Measurements from ENCODE around the gene PRPF40A.

PRPF40A gene

DNA sequence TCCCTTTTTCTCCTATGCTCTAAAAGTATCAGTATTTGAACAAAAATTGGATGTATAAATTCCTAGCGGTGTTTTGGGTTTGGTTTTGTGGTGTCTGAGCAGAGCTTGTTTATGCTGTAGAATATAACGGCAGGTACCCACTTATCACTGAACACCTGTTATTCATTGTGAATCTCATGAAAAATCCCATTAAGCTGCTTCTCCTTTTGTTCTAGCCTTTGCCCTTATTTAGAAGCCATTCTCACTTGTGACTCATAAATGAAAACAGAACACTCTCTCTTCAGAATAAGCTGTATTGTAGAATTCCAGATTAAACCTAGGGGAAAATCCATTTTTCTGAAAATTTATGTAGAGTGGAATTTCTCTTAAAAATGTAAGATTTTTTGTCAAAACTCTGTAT lies 104.0 kb downstream of the PRPF40A start:
- Histone ChIP-seq H3K4me3 (ENCODE audit: low read depth in 1 of 5, low read length in 5 of 5) (no peak overlapping the region), H3K9ac (ENCODE audit: low read length in 5 of 5) (no peak overlapping the region), H3K27me3 (ENCODE audit: control insufficient read depth in 5 of 5, insufficient read depth in 4 of 5, low read length in 5 of 5) (no peaks in the 10 kb centered on the region), H3K27ac (ENCODE audit: low read depth, low read length) (peak overlapping the region; percentile 67), H3K9me3 (ENCODE audit: control insufficient read depth in 5 of 5, low read length in 5 of 5) (no peaks in the 10 kb centered on the region), H3K4me1 (ENCODE audit: control insufficient read depth in 5 of 5, insufficient read depth in 5 of 5, low read length in 5 of 5) (peaks cover 0 to 30% (median 21%) of the 10 kb centered on the region in 5 donors), H3K36me3 (ENCODE audit: control insufficient read depth in 5 of 5, insufficient read depth in 5 of 5, low read length in 5 of 5) (peaks cover 17 to 29% (median 21%) of the 10 kb centered on the region in 5 donors)

DNA sequence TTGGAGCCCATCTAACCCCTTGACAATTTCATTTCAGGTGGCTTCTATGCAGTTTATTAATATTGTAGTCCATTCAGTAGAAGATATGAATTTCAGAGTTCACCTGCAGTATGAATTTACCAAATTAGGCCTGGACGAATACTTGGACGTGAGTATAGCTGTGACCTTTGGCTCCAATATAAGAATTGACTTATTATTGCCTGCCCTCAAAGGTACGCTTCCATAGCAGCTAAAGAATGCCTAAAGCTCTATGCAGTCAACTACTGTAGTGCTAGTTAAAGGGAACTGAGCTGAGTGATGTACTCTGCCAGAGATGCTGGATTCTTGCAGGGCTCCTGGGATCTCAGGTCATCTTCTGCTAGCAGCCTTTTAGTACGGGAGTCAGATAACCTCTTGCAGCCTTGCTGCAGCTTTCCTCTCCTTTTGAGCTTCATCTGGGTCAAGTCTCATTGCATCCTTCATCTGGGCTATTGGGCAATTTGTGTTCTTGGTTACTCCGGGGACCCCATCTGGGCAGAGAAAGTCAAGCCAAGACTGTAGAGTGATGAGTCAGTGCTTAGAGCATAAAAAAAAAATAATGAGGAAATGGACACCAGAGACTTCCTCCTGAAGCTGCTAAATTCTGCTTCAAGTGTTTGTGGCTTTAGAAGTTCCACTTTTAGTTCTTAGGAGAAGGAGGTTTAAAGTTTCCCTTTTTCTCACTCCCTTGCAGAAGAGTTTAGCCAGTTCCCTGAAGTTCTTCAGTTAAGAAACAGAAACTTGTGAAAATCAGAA lies 105.6 kb downstream of the PRPF40A start:
- H3K36me3 ChIP-seq (ENCODE audit: control insufficient read depth in 5 of 5, insufficient read depth in 5 of 5, low read length in 5 of 5): peaks cover 5 to 19% (median 14%) of the 10 kb centered on the region in 5 donors
- H3K9me3 ChIP-seq (ENCODE audit: control insufficient read depth in 5 of 5, low read length in 5 of 5): no peaks in the 10 kb centered on the region
- H3K4me1 ChIP-seq (ENCODE audit: control insufficient read depth in 5 of 5, insufficient read depth in 5 of 5, low read length in 5 of 5): peaks cover 0 to 30% (median 21%) of the 10 kb centered on the region in 5 donors
- H3K9ac ChIP-seq (ENCODE audit: low read length in 5 of 5): peak overlapping the region in 1 of 5 donors; percentile 46
- H3K4me3 ChIP-seq (ENCODE audit: low read depth in 1 of 5, low read length in 5 of 5): peak overlapping the region in 2 of 5 donors; percentile 21 to 43
- no peaks in the 10 kb centered on the region for H3K27me3 ChIP-seq (ENCODE audit: control insufficient read depth in 5 of 5, insufficient read depth in 4 of 5, low read length in 5 of 5)
- H3K27ac ChIP-seq (ENCODE audit: low read depth, low read length): peak overlapping the region; percentile 67

GRCh38 chr2:152609699-152610098 lies 107.6 kb downstream of the PRPF40A start:
- Histone ChIP-seq H3K27me3 (ENCODE audit: control insufficient read depth in 5 of 5, insufficient read depth in 4 of 5, low read length in 5 of 5) (no peaks in the 10 kb centered on the region), H3K4me3 (ENCODE audit: low read depth in 1 of 5, low read length in 5 of 5) (no peak overlapping the region), H3K4me1 (ENCODE audit: control insufficient read depth in 5 of 5, insufficient read depth in 5 of 5, low read length in 5 of 5) (peaks cover 0 to 30% (median 21%) of the 10 kb centered on the region in 5 donors), H3K9me3 (ENCODE audit: control insufficient read depth in 5 of 5, low read length in 5 of 5) (no peaks in the 10 kb centered on the region), H3K9ac (ENCODE audit: low read length in 5 of 5) (no peak overlapping the region), H3K27ac (ENCODE audit: low read depth, low read length) (no peak overlapping the region), H3K36me3 (ENCODE audit: control insufficient read depth in 5 of 5, insufficient read depth in 5 of 5, low read length in 5 of 5) (peaks cover 0 to 11% (median 5%) of the 10 kb centered on the region in 5 donors)

GRCh38 chr2:152609154-152609553 lies 108.1 kb downstream of the PRPF40A start:
- Histone ChIP-seq H3K27ac (ENCODE audit: low read depth, low read length) (no peak overlapping the region), H3K4me3 (ENCODE audit: low read depth in 1 of 5, low read length in 5 of 5) (no peak overlapping the region), H3K4me1 (ENCODE audit: control insufficient read depth in 5 of 5, insufficient read depth in 5 of 5, low read length in 5 of 5) (peaks cover 0 to 30% (median 21%) of the 10 kb centered on the region in 5 donors), H3K27me3 (ENCODE audit: control insufficient read depth in 5 of 5, insufficient read depth in 4 of 5, low read length in 5 of 5) (no peaks in the 10 kb centered on the region), H3K9ac (ENCODE audit: low read length in 5 of 5) (no peak overlapping the region), H3K9me3 (ENCODE audit: control insufficient read depth in 5 of 5, low read length in 5 of 5) (no peaks in the 10 kb centered on the region), H3K36me3 (ENCODE audit: control insufficient read depth in 5 of 5, insufficient read depth in 5 of 5, low read length in 5 of 5) (peaks cover 0 to 10% (median 5%) of the 10 kb centered on the region in 5 donors)

- H3K27me3 ChIP-seq (ENCODE audit: control insufficient read depth in 5 of 5, insufficient read depth in 4 of 5, low read length in 5 of 5): no peaks in the 10 kb centered on the region
- peaks cover 0 to 10% (median 5%) of the 10 kb centered on the region in 5 donors for H3K36me3 ChIP-seq (ENCODE audit: control insufficient read depth in 5 of 5, insufficient read depth in 5 of 5, low read length in 5 of 5)
- H3K27ac ChIP-seq (ENCODE audit: low read depth, low read length): no peak overlapping the region
- peaks cover 0 to 19% (median 17%) of the 10 kb centered on the region in 5 donors for H3K4me1 ChIP-seq (ENCODE audit: control insufficient read depth in 5 of 5, insufficient read depth in 5 of 5, low read length in 5 of 5)
- no peak overlapping the region for H3K9ac ChIP-seq (ENCODE audit: low read length in 5 of 5)
- H3K4me3 ChIP-seq (ENCODE audit: low read depth in 1 of 5, low read length in 5 of 5): no peak overlapping the region
- H3K9me3 ChIP-seq (ENCODE audit: control insufficient read depth in 5 of 5, low read length in 5 of 5): no peaks in the 10 kb centered on the region
Measured at GRCh38 chr2:152607793-152608300, 109.4 kb downstream of the PRPF40A start.

GRCh38 chr2:152606941-152607340 lies 110.3 kb downstream of the PRPF40A start:
- Histone ChIP-seq H3K36me3 (ENCODE audit: control insufficient read depth in 5 of 5, insufficient read depth in 5 of 5, low read length in 5 of 5) (peaks cover 0 to 10% (median 5%) of the 10 kb centered on the region in 5 donors), H3K9ac (ENCODE audit: low read length in 5 of 5) (no peak overlapping the region), H3K4me1 (ENCODE audit: control insufficient read depth in 5 of 5, insufficient read depth in 5 of 5, low read length in 5 of 5) (peaks cover 0 to 12% (median 8%) of the 10 kb centered on the region in 5 donors), H3K27ac (ENCODE audit: low read depth, low read length) (no peak overlapping the region), H3K4me3 (ENCODE audit: low read depth in 1 of 5, low read length in 5 of 5) (no peak overlapping the region), H3K9me3 (ENCODE audit: control insufficient read depth in 5 of 5, low read length in 5 of 5) (no peaks in the 10 kb centered on the region), H3K27me3 (ENCODE audit: control insufficient read depth in 5 of 5, insufficient read depth in 4 of 5, low read length in 5 of 5) (no peaks in the 10 kb centered on the region)

DNA sequence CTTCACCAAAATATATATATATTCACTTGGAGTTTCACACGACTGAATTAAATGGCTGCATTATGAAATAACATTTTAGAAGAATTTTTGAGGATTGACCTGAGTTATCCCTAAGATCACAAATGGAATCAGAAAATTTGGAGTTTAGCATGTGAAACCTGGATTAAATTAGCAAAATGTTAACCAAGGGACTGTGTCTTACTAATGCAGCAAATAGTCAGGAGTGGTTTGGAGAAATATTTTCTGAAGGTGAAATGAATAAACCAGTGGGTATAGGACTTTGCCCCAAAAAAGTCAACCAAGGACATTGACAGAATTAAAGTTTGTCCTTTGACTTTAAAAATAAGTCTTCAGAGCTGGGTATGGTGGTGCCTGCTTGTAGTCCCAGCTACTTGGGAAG lies 111.2 kb downstream of the PRPF40A start:
- no peaks in the 10 kb centered on the region for H3K27me3 ChIP-seq (ENCODE audit: control insufficient read depth in 5 of 5, insufficient read depth in 4 of 5, low read length in 5 of 5)
- no peaks in the 10 kb centered on the region for H3K9me3 ChIP-seq (ENCODE audit: control insufficient read depth in 5 of 5, low read length in 5 of 5)
- peaks cover 0 to 10% (median 3%) of the 10 kb centered on the region in 5 donors for H3K36me3 ChIP-seq (ENCODE audit: control insufficient read depth in 5 of 5, insufficient read depth in 5 of 5, low read length in 5 of 5)
- H3K4me1 ChIP-seq (ENCODE audit: control insufficient read depth in 5 of 5, insufficient read depth in 5 of 5, low read length in 5 of 5): peaks cover 0 to 5% (median 0%) of the 10 kb centered on the region in 5 donors
- H3K9ac ChIP-seq (ENCODE audit: low read length in 5 of 5): no peak overlapping the region
- no peak overlapping the region for H3K27ac ChIP-seq (ENCODE audit: low read depth, low read length)
- no peak overlapping the region for H3K4me3 ChIP-seq (ENCODE audit: low read depth in 1 of 5, low read length in 5 of 5)

- H3K27ac ChIP-seq (ENCODE audit: low read depth, low read length): no peak overlapping the region
- peaks cover 0 to 6% (median 0%) of the 10 kb centered on the region in 5 donors for H3K36me3 ChIP-seq (ENCODE audit: control insufficient read depth in 5 of 5, insufficient read depth in 5 of 5, low read length in 5 of 5)
- peaks cover 0 to 12% (median 8%) of the 10 kb centered on the region in 5 donors for H3K4me1 ChIP-seq (ENCODE audit: control insufficient read depth in 5 of 5, insufficient read depth in 5 of 5, low read length in 5 of 5)
- no peak overlapping the region for H3K4me3 ChIP-seq (ENCODE audit: low read depth in 1 of 5, low read length in 5 of 5)
- H3K9me3 ChIP-seq (ENCODE audit: control insufficient read depth in 5 of 5, low read length in 5 of 5): no peaks in the 10 kb centered on the region
- no peaks in the 10 kb centered on the region for H3K27me3 ChIP-seq (ENCODE audit: control insufficient read depth in 5 of 5, insufficient read depth in 4 of 5, low read length in 5 of 5)
- H3K9ac ChIP-seq (ENCODE audit: low read length in 5 of 5): no peak overlapping the region
Measured at GRCh38 chr2:152603166-152603565, 114.1 kb downstream of the PRPF40A start.

- Histone ChIP-seq H3K27ac (ENCODE audit: low read depth, low read length) (no peak overlapping the region), H3K9ac (ENCODE audit: low read length in 5 of 5) (no peak overlapping the region), H3K36me3 (ENCODE audit: control insufficient read depth in 5 of 5, insufficient read depth in 5 of 5, low read length in 5 of 5) (peaks cover 0 to 3% (median 0%) of the 10 kb centered on the region in 5 donors), H3K9me3 (ENCODE audit: control insufficient read depth in 5 of 5, low read length in 5 of 5) (no peaks in the 10 kb centered on the region), H3K4me3 (ENCODE audit: low read depth in 1 of 5, low read length in 5 of 5) (no peak overlapping the region), H3K4me1 (ENCODE audit: control insufficient read depth in 5 of 5, insufficient read depth in 5 of 5, low read length in 5 of 5) (peaks cover 0 to 12% (median 8%) of the 10 kb centered on the region in 5 donors), H3K27me3 (ENCODE audit: control insufficient read depth in 5 of 5, insufficient read depth in 4 of 5, low read length in 5 of 5) (no peaks in the 10 kb centered on the region)
Measured at GRCh38 chr2:152602750-152603149, 114.5 kb downstream of the PRPF40A start.

Measured in subcutaneous abdominal adipose tissue (tissue), 5 donors.